Karpas-422 (cell line): ENCODE measurements around the gene SORCS2. TPM values are rescaled to one million over a fixed set of nuclear protein-coding genes. Genes with fewer than 3 reads are reported as not detected.

Experiments
- DNase-seq: peaks from one replicate; pipeline ENCODE4 v3.0.0-alpha.2; 2015
- H2AFZ ChIP-seq: fragments of 200-600 bp; sonication (generic); 2 replicates; pipeline ENCODE4 v1.6.1; 2014; ENCODE audit warnings: antibody characterized with exemption, low read length, mixed read lengths
- H3K27ac ChIP-seq: fragments of 200-600 bp; sonication (generic); 2 replicates; pipeline ENCODE4 v1.5.1; 2014; ENCODE audit warnings: mild to moderate bottlenecking, low read length, moderate library complexity
- H3K27me3 ChIP-seq: fragments of 200-600 bp; sonication (generic); 2 replicates; pipeline ENCODE4 v1.6.1; 2014; ENCODE audit warnings: low read length, mixed read lengths
- H3K36me3 ChIP-seq: fragments of 200-600 bp; sonication (generic); 2 replicates; pipeline ENCODE4 v1.6.1; 2014; ENCODE audit warnings: low read length, mixed read lengths; ENCODE audit not compliant: insufficient read depth
- H3K4me1 ChIP-seq: fragments of 200-600 bp; sonication (generic); 2 replicates; pipeline ENCODE4 v1.6.1; 2014; ENCODE audit warnings: mild to moderate bottlenecking, low read length, mixed read lengths
- H3K4me2 ChIP-seq: fragments of 200-600 bp; sonication (generic); 2 replicates; pipeline ENCODE4 v1.6.1; 2014; ENCODE audit warnings: low read length, low read depth, mild to moderate bottlenecking; ENCODE audit not compliant: poor library complexity, severe bottlenecking
- H3K4me3 ChIP-seq: fragments of 200-600 bp; sonication (generic); 2 replicates; pipeline ENCODE4 v1.5.1; 2014; ENCODE audit warnings: mild to moderate bottlenecking, antibody characterized with exemption, low read length, mixed read lengths
- H3K79me2 ChIP-seq: fragments of 200-600 bp; sonication (generic); 2 replicates; pipeline ENCODE4 v1.6.1; 2014; ENCODE audit warnings: mild to moderate bottlenecking, low read length, mixed read lengths
- H3K9ac ChIP-seq: fragments of 200-600 bp; sonication (generic); 2 replicates; pipeline ENCODE4 v1.6.0; 2014; ENCODE audit warnings: low read length
- H3K9me2 ChIP-seq: fragments of 200-600 bp; sonication (generic), shearing (Covaris generic); replicated peaks from 2 replicates; pipeline ENCODE4 v1.6.0; 2014; ENCODE audit warnings: mild to moderate bottlenecking, low read length, moderate library complexity; ENCODE audit not compliant: insufficient read depth
- H3K9me3 ChIP-seq: fragments of 300-700, 200-600 bp; sonication (generic); 2 replicates; pipeline ENCODE4 v1.6.1; 2014; ENCODE audit warnings: low read length, mixed read lengths
- H4K20me1 ChIP-seq: fragments of 200-600 bp; sonication (generic); 2 replicates; pipeline ENCODE4 v1.6.1; 2014; ENCODE audit warnings: mild to moderate bottlenecking, antibody characterized with exemption, low read length, low read depth; ENCODE audit not compliant: insufficient read depth
- total RNA-seq: library from RNA; depleted of rRNA; stranded (reverse); fragments of >200 nt; shearing (Covaris generic); gene quantifications from 2 replicates; pipeline ENCODE4 v1.2.3, GENCODE V29; 2014; ENCODE audit warnings: low replicate concordance

SORCS2 gene
- total RNA-seq, 1 experiment from 2014 or later: not detected

GRCh38 chr4:7512946-7513345, 320.6 kb downstream of the SORCS2 start:
- Histone ChIP-seq H3K9me3 (no peaks in the 10 kb centered on the region), H3K4me3 (no peak overlapping the region), H3K9ac (no peak overlapping the region), H4K20me1 (no peaks in the 10 kb centered on the region), H3K36me3 (no peaks in the 10 kb centered on the region), H2AFZ (no peak overlapping the region), H3K4me1 (no peaks in the 10 kb centered on the region), H3K9me2 (no peaks in the 10 kb centered on the region), H3K27ac (no peak overlapping the region), H3K79me2 (no peaks in the 10 kb centered on the region), H3K27me3 (no peaks in the 10 kb centered on the region), H3K4me2 (no peak overlapping the region)
- DNase-seq: no peak

- H3K4me2 ChIP-seq: no peak overlapping the region
- no peaks in the 10 kb centered on the region for H3K9me3 ChIP-seq
- no peak for DNase-seq
These were observed 321.3 kb downstream of the SORCS2 start for GRCh38 chr4:7513671-7514070.

GRCh38 chr4:7514281-7514680, 321.9 kb downstream of the SORCS2 start:
- H3K9ac ChIP-seq: no peak overlapping the region
- H3K4me1 ChIP-seq: no peaks in the 10 kb centered on the region
- H3K4me2 ChIP-seq: no peak overlapping the region
- H2AFZ ChIP-seq: no peak overlapping the region
- no peak overlapping the region for H3K4me3 ChIP-seq
- H3K79me2 ChIP-seq: no peaks in the 10 kb centered on the region
- no peaks in the 10 kb centered on the region for H3K9me3 ChIP-seq
- DNase-seq: no peak
- H4K20me1 ChIP-seq: no peaks in the 10 kb centered on the region
- no peaks in the 10 kb centered on the region for H3K36me3 ChIP-seq
- H3K27me3 ChIP-seq: no peaks in the 10 kb centered on the region
- no peaks in the 10 kb centered on the region for H3K9me2 ChIP-seq
- no peak overlapping the region for H3K27ac ChIP-seq

More at GRCh38 chr4:7513671-7514070, 321.3 kb downstream of the SORCS2 start:
- H3K9me2 ChIP-seq: no peaks in the 10 kb centered on the region
- H3K27me3 ChIP-seq: no peaks in the 10 kb centered on the region
- no peak overlapping the region for H3K27ac ChIP-seq
- H3K4me1 ChIP-seq: no peaks in the 10 kb centered on the region
- H4K20me1 ChIP-seq: no peaks in the 10 kb centered on the region
- no peak overlapping the region for H3K9ac ChIP-seq
- H3K36me3 ChIP-seq: no peaks in the 10 kb centered on the region
- no peak overlapping the region for H2AFZ ChIP-seq
- no peaks in the 10 kb centered on the region for H3K79me2 ChIP-seq
- H3K4me3 ChIP-seq: no peak overlapping the region

- Histone ChIP-seq H3K4me2 (no peak overlapping the region), H3K27me3 (no peaks in the 10 kb centered on the region), H3K4me1 (no peaks in the 10 kb centered on the region), H3K27ac (no peak overlapping the region), H3K36me3 (no peaks in the 10 kb centered on the region), H2AFZ (no peak overlapping the region), H3K9ac (no peak overlapping the region), H3K9me2 (no peaks in the 10 kb centered on the region), H4K20me1 (no peaks in the 10 kb centered on the region), H3K9me3 (no peaks in the 10 kb centered on the region), H3K4me3 (no peak overlapping the region), H3K79me2 (no peaks in the 10 kb centered on the region)
- no peak for DNase-seq
These were observed 322.5 kb downstream of the SORCS2 start for GRCh38 chr4:7514789-7515188.

DNA sequence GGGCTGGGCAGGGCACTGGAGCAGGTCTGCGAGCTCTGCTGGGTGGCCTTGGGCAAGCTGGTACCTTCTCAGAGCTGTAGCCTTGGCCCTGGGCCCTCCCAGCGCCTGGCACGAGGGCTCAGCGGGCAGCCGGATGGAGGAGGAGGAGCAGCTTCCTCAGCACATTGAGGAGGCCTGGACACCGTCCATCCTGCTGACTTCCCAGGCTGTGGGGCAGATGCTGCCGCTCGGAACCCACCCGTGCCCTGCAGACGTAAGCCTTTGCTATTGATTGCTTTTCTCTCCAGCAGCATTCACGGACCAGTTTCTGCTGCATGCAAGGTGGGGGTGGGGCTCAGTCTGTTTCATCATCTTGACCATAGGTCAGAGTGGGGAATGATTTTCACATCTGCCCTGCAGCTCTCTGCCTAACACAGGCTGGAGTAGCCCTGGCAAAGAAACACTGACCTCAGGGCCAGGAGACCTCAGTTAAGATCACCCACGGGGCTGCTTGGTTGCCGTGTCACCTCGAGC, 323.1 kb downstream of the SORCS2 start:
- Histone ChIP-seq H3K27ac (no peak overlapping the region), H3K36me3 (no peaks in the 10 kb centered on the region), H3K9me3 (no peaks in the 10 kb centered on the region), H3K4me3 (no peak overlapping the region), H4K20me1 (no peaks in the 10 kb centered on the region), H3K27me3 (no peaks in the 10 kb centered on the region), H2AFZ (no peak overlapping the region), H3K9me2 (no peaks in the 10 kb centered on the region), H3K79me2 (no peaks in the 10 kb centered on the region), H3K9ac (no peak overlapping the region), H3K4me2 (no peak overlapping the region), H3K4me1 (no peaks in the 10 kb centered on the region)
- DNase-seq: no peak

DNA sequence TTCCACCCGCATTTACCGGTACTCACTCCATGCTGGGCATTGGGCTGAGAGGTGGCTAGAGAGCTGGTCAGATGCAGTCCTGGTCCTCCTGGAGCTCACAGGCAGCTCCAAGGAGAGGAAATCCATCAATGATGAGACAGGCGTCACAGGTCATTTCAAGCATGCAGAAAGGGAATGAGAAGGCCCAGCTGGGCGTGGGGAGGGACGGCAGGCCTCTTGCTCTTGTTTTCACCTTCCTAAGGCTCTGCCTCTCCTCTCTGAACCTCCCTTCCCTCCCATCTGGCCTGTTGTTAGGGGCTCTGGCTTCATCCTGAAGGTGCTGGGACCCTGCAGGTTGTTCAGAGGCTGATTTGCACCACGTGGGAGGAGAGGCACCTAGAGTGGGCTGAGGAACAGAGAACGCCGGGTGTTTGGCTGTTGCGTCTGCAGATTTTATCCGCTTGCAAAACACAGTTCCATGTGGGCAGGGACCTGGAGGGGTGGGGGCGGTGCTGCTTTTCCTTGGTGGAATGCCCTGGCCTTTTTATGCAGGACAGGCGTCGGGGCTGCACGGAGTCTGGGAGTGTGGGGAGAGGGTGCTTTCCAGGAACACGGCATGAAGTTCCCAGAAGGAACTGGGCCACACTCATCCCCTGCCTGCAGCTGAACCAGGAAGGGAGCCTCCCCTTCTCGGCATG, 323.9 kb downstream of the SORCS2 start:
- no peak overlapping the region for H3K27ac ChIP-seq
- no peaks in the 10 kb centered on the region for H3K9me3 ChIP-seq
- no peaks in the 10 kb centered on the region for H4K20me1 ChIP-seq
- no peak overlapping the region for H3K4me2 ChIP-seq
- H3K4me1 ChIP-seq: no peaks in the 10 kb centered on the region
- no peaks in the 10 kb centered on the region for H3K27me3 ChIP-seq
- DNase-seq: no peak
- no peak overlapping the region for H3K9ac ChIP-seq
- H3K9me2 ChIP-seq: no peaks in the 10 kb centered on the region
- H3K36me3 ChIP-seq: no peaks in the 10 kb centered on the region
- no peak overlapping the region for H3K4me3 ChIP-seq
- no peaks in the 10 kb centered on the region for H3K79me2 ChIP-seq
- no peak overlapping the region for H2AFZ ChIP-seq

- no peak for DNase-seq
- H3K27me3 ChIP-seq: no peaks in the 10 kb centered on the region
These were observed 324.4 kb downstream of the SORCS2 start for GRCh38 chr4:7516773-7517144.

DNA sequence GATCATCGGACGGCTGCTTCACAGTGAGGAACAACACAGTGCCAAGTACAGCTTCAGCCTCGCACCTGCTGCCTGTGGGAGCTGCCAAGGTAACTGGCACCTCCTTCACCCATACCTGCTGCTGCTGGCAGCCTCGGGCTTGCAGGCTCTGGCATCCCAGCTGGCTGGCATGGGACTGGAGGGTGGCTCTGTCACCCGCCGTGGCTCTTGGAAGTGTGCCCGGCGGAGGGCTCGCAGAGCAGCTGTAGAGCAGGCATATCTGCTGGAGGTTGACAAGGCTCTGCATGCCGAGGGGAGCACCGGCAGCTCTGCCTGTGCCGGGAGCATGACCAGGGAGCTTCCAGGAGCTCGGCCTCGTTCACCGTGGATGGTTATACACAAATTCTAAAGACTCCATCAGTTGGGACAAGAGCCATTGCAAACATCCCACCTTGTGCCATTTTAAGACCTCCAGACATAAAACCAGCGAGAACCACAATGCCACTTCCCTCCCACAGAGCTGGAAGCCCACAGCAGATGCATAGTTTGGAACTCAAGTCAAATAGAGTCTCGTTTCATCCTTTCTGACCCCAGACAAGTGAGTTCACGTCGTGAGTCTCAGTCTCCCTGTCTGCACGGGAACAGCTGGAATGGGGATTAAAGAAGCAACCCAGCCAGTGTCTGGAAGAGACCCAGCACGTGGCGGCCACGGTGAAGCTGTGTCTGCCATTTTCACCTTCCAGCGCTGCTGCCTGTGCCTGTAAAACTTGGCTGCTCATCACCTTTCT, 326.7 kb downstream of the SORCS2 start:
- Histone ChIP-seq H2AFZ (no peak overlapping the region), H3K79me2 (no peaks in the 10 kb centered on the region), H3K4me2 (no peak overlapping the region), H3K4me3 (no peak overlapping the region), H3K36me3 (no peaks in the 10 kb centered on the region), H3K9me3 (no peaks in the 10 kb centered on the region), H3K27ac (no peak overlapping the region), H4K20me1 (no peaks in the 10 kb centered on the region), H3K27me3 (no peaks in the 10 kb centered on the region), H3K9ac (no peak overlapping the region), H3K4me1 (no peaks in the 10 kb centered on the region), H3K9me2 (no peaks in the 10 kb centered on the region)
- DNase-seq: no peak

More at GRCh38 chr4:7516773-7517144, 324.4 kb downstream of the SORCS2 start:
- Histone ChIP-seq H3K4me2 (no peak overlapping the region), H3K4me3 (no peak overlapping the region), H3K4me1 (no peaks in the 10 kb centered on the region), H3K36me3 (no peaks in the 10 kb centered on the region), H3K79me2 (no peaks in the 10 kb centered on the region), H2AFZ (no peak overlapping the region), H3K9me2 (no peaks in the 10 kb centered on the region), H3K9ac (no peak overlapping the region), H3K27ac (no peak overlapping the region), H4K20me1 (no peaks in the 10 kb centered on the region), H3K9me3 (no peaks in the 10 kb centered on the region)
